Fibroblast of peridontal ligament (primary cell): ENCODE data around the gene XPC.

Experiments
- DNase-seq: peaks from one replicate; pipeline ENCODE4 v3.0.0-alpha.2; 2010; ENCODE audit errors: extremely low read depth

Gene XPC

GRCh38 chr3:14208168-14208567 lies 29.8 kb upstream of the XPC start:
- DNase-seq: no peak

- no peak for DNase-seq
Observed at GRCh38 chr3:14206548-14207177, 28.3 kb upstream of the XPC start.

GRCh38 chr3:14204515-14205284 lies 26.3 kb upstream of the XPC start:
- peak; percentile 34 for DNase-seq

GRCh38 chr3:14203521-14204079 lies 25.2 kb upstream of the XPC start:
- peak; percentile 89 for DNase-seq

- no peak for DNase-seq
Observed at GRCh38 chr3:14202874-14203520, 24.6 kb upstream of the XPC start.

- no peak for DNase-seq
Observed at GRCh38 chr3:14201940-14202684, 23.7 kb upstream of the XPC start.

GRCh38 chr3:14200841-14201240 lies 22.4 kb upstream of the XPC start:
- DNase-seq: peak; percentile 39

- no peak for DNase-seq
Observed at GRCh38 chr3:14200276-14200675, 21.9 kb upstream of the XPC start.

- no peak for DNase-seq
Observed at GRCh38 chr3:14199641-14200040, 21.2 kb upstream of the XPC start.

GRCh38 chr3:14194865-14195264 lies 16.5 kb upstream of the XPC start:
- no peak for DNase-seq

- no peak for DNase-seq
Observed at GRCh38 chr3:14188041-14188754, 9.8 kb upstream of the XPC start.

GRCh38 chr3:14186854-14187458 lies 8.6 kb upstream of the XPC start:
- DNase-seq: no peak

GRCh38 chr3:14183015-14183577 lies 4.7 kb upstream of the XPC start:
- DNase-seq: no peak

GRCh38 chr3:14181253-14181652 lies 2.9 kb upstream of the XPC start:
- no peak for DNase-seq

- DNase-seq: no peak
Observed at GRCh38 chr3:14179795-14180194, 1.4 kb upstream of the XPC start.

- no peak for DNase-seq
Observed at GRCh38 chr3:14179114-14179465, 689 bp upstream of the XPC start.

GRCh38 chr3:14177580-14178246 lies 688 bp downstream of the XPC start:
- DNase-seq: peak; percentile 42

GRCh38 chr3:14175383-14176037 lies 2.9 kb downstream of the XPC start:
- peak; percentile 25 for DNase-seq

- peak; percentile 6 for DNase-seq
Observed at GRCh38 chr3:14174483-14174882, 3.9 kb downstream of the XPC start.

- no peak for DNase-seq
Observed at GRCh38 chr3:14172496-14172895, 5.9 kb downstream of the XPC start.
